ENCODE measurements around the gene FASTKD3. TPM values are rescaled to one million over a fixed set of nuclear protein-coding genes. Genes with fewer than 3 reads are reported as not detected.

FASTKD3 gene
- total RNA-seq, 1 donor from 2014 or later = 14.7 TPM

- TF ChIP-seq POLR2AphosphoS5 (IDR thresholded peaks at IDR 0.05; ENCODE audit: insufficient read depth in 1 of 2, low read depth in 1 of 2) (no peak), POLR2A (IDR thresholded peaks at IDR 0.05) (no peak), CTCF (IDR thresholded peaks at IDR 0.05) (no peak)
- no peak for DNase-seq (ENCODE audit: extremely low spot score in 2 of 2)
- intact Hi-C loops (cut with DNase I) = no loop called here
- H3K4me1 ChIP-seq = no peaks in the 10 kb centered on the region
- H3K27me3 ChIP-seq = no peaks in the 10 kb centered on the region
- H3K36me3 ChIP-seq = peaks cover 7 to 80% of the 10 kb centered on the region in 2 donors
- H3K4me3 ChIP-seq = no peak overlapping the region
- no peaks in the 10 kb centered on the region for H3K9me3 ChIP-seq
- H3K27ac ChIP-seq = no peak overlapping the region
Observed at GRCh38 chr5:7888901-7889300, 20.1 kb upstream of the FASTKD3 start.

GRCh38 chr5:7886849-7887475 is 18.1 kb upstream of the FASTKD3 start:
- Histone ChIP-seq H3K36me3 (peaks cover 0 to 68% of the 10 kb centered on the region in 2 donors), H3K4me3 (no peak overlapping the region), H3K27me3 (no peaks in the 10 kb centered on the region), H3K4me1 (no peaks in the 10 kb centered on the region), H3K9me3 (no peaks in the 10 kb centered on the region), H3K27ac (no peak overlapping the region)
- no peak for DNase-seq (ENCODE audit: extremely low spot score in 2 of 2)
- TF ChIP-seq CTCF (IDR thresholded peaks at IDR 0.05) (peak; percentile 41 to 49 (median 42)), POLR2A (IDR thresholded peaks at IDR 0.05) (no peak)
- intact Hi-C loops (cut with DNase I) = no loop called here

GRCh38 chr5:7884491-7885267 is 15.8 kb upstream of the FASTKD3 start:
- DNase-seq (ENCODE audit: extremely low spot score in 2 of 2) = no peak
- Histone ChIP-seq H3K9me3 (no peaks in the 10 kb centered on the region), H3K36me3 (peaks cover 0 to 61% of the 10 kb centered on the region in 2 donors), H3K27me3 (no peaks in the 10 kb centered on the region), H3K27ac (no peak overlapping the region), H3K4me1 (no peaks in the 10 kb centered on the region), H3K4me3 (no peak overlapping the region)
- no peak for TF ChIP-seq CTCF (IDR thresholded peaks at IDR 0.05)
- TF ChIP-seq POLR2AphosphoS5 (IDR thresholded peaks at IDR 0.05; ENCODE audit: insufficient read depth in 1 of 2, low read depth in 1 of 2) = no peak
- no peak for TF ChIP-seq POLR2A (IDR thresholded peaks at IDR 0.05)
- intact Hi-C loops (cut with DNase I) = no loop called here

GRCh38 chr5:7882926-7883325 is 14.1 kb upstream of the FASTKD3 start:
- Histone ChIP-seq H3K36me3 (peaks cover 0 to 53% of the 10 kb centered on the region in 2 donors), H3K4me1 (no peaks in the 10 kb centered on the region)
- intact Hi-C loops (cut with DNase I) = no loop called here

More at GRCh38 chr5:7882926-7883325, 14.1 kb upstream of the FASTKD3 start:
- Histone ChIP-seq H3K9me3 (no peaks in the 10 kb centered on the region), H3K4me3 (no peak overlapping the region), H3K27ac (no peak overlapping the region), H3K27me3 (no peaks in the 10 kb centered on the region)
- DNase-seq (ENCODE audit: extremely low spot score in 2 of 2) = no peak
- TF ChIP-seq POLR2A (IDR thresholded peaks at IDR 0.05) = no peak
- no peak for TF ChIP-seq POLR2AphosphoS5 (IDR thresholded peaks at IDR 0.05; ENCODE audit: insufficient read depth in 1 of 2, low read depth in 1 of 2)
- TF ChIP-seq CTCF (IDR thresholded peaks at IDR 0.05) = no peak
